ENCODE results near the gene SH3GLB2.
A peak's percentile ranks its signal among the peaks of the same experiment; 100 is the strongest.

The SH3GLB2 gene

GRCh38 chr9:129008986-129009583 is 19.0 kb downstream of the SH3GLB2 start:
- H3K27me3 ChIP-seq (ENCODE audit: insufficient read depth, poor library complexity, severe bottlenecking) = no peaks in the 10 kb centered on the region
- no peak overlapping the region for H3K4me3 ChIP-seq (replicated peaks; ENCODE audit: insufficient read depth, low read length)
- TF ChIP-seq REST (IDR thresholded peaks at IDR 0.05; ENCODE audit: insufficient replicate concordance, low read depth) (no peak), GABPA (IDR thresholded peaks at IDR 0.05; ENCODE audit: low read depth) (no peak), SPI1 (IDR thresholded peaks at IDR 0.05; ENCODE audit: borderline replicate concordance, low read depth) (no peak), POLR2AphosphoS5 (IDR thresholded peaks at IDR 0.05; ENCODE audit: low read depth) (no peak), CTCF (IDR thresholded peaks at IDR 0.05; ENCODE audit: insufficient read depth, low read length) (no peak)
- DNase-seq (ENCODE audit: low read depth in 1 of 2, low spot score in 1 of 2) = no peak
- no peak overlapping the region for H3K27ac ChIP-seq (replicated peaks)

- no peak overlapping the region for H3K4me3 ChIP-seq (replicated peaks; ENCODE audit: insufficient read depth, low read length)
- DNase-seq (ENCODE audit: low read depth in 1 of 2, low spot score in 1 of 2) = no peak
- TF ChIP-seq SPI1 (IDR thresholded peaks at IDR 0.05; ENCODE audit: borderline replicate concordance, low read depth) = no peak
- TF ChIP-seq POLR2AphosphoS5 (IDR thresholded peaks at IDR 0.05; ENCODE audit: low read depth) = no peak
- TF ChIP-seq REST (IDR thresholded peaks at IDR 0.05; ENCODE audit: insufficient replicate concordance, low read depth) = no peak
- no peak for TF ChIP-seq CTCF (IDR thresholded peaks at IDR 0.05; ENCODE audit: insufficient read depth, low read length)
- TF ChIP-seq GABPA (IDR thresholded peaks at IDR 0.05; ENCODE audit: low read depth) = no peak
- no peaks in the 10 kb centered on the region for H3K27me3 ChIP-seq (ENCODE audit: insufficient read depth, poor library complexity, severe bottlenecking)
- no peak overlapping the region for H3K27ac ChIP-seq (replicated peaks)
Observed at GRCh38 chr9:129008469-129008965, 19.6 kb downstream of the SH3GLB2 start.

GRCh38 chr9:129007766-129008468 is 20.2 kb downstream of the SH3GLB2 start:
- TF ChIP-seq REST (IDR thresholded peaks at IDR 0.05; ENCODE audit: insufficient replicate concordance, low read depth) = no peak
- TF ChIP-seq POLR2AphosphoS5 (IDR thresholded peaks at IDR 0.05; ENCODE audit: low read depth) = 0 out of 2 replicates have a peak, but pooled peaks have one; percentile 35
- no peak for TF ChIP-seq GABPA (IDR thresholded peaks at IDR 0.05; ENCODE audit: low read depth)
- no peak for TF ChIP-seq CTCF (IDR thresholded peaks at IDR 0.05; ENCODE audit: insufficient read depth, low read length)
- TF ChIP-seq SPI1 (IDR thresholded peaks at IDR 0.05; ENCODE audit: borderline replicate concordance, low read depth) = no peak
- H3K27ac ChIP-seq (replicated peaks) = no peak overlapping the region
- DNase-seq (ENCODE audit: low read depth in 1 of 2, low spot score in 1 of 2) = no peak

More at GRCh38 chr9:129007766-129008468, 20.2 kb downstream of the SH3GLB2 start:
- Histone ChIP-seq H3K27me3 (ENCODE audit: insufficient read depth, poor library complexity, severe bottlenecking) (no peaks in the 10 kb centered on the region), H3K4me3 (replicated peaks; ENCODE audit: insufficient read depth, low read length) (no peak overlapping the region)

Data from HL-60 (cell line).